HepG2 (cell line): ENCODE data around the gene PPP2R5E.

Source experiments
- HINFP ChIP-seq: sonication (generic); formaldehyde crosslinking; IDR thresholded peaks from 2 replicates; pipeline ENCODE4 v1.4.0; 2020; ENCODE audit warnings: low read depth, mild to moderate bottlenecking, missing genetic modification reagents
- MAX ChIP-seq: IDR thresholded peaks from 2 replicates; pipeline ENCODE4 v1.6.1; 2012; ENCODE audit warnings: inconsistent platforms
- ZNF225 ChIP-seq: sonication (generic); formaldehyde crosslinking; IDR thresholded peaks from 2 replicates; pipeline ENCODE4 v1.4.0; 2020; ENCODE audit warnings: mild to moderate bottlenecking, missing genetic modification reagents

- TF ChIP-seq ZNF225 (no peak), MAX (no peak), HINFP (CRISPR knock-in tag) (no peak)
Observed at GRCh38 chr14:63423381-63423780, 119.8 kb downstream of the PPP2R5E start.
